ENCODE results near the gene AMDHD2. TPM values are rescaled to one million over a fixed set of nuclear protein-coding genes. Genes with fewer than 3 reads are reported as not detected.

The AMDHD2 gene
- total and polyA plus RNA-seq, 4 donors, result 7.5 to 25.3 (median 15.7) TPM

- no peaks in the 10 kb centered on the region for H3K9me3 ChIP-seq (ENCODE audit: control insufficient read depth in 4 of 4, low read length in 3 of 4)
- peaks cover 0 to 12% (median 2%) of the 10 kb centered on the region in 4 donors for H3K36me3 ChIP-seq (ENCODE audit: control insufficient read depth in 4 of 4, insufficient read depth in 3 of 4, low read depth in 1 of 4, low read length in 3 of 4)
- no peak overlapping the region for H3K27ac ChIP-seq (ENCODE audit: low read depth in 1 of 2, low read length in 2 of 2)
- 84% methylated on average over 6 of the region's 6 CpGs for WGBS
- no peaks in the 10 kb centered on the region for H3K27me3 ChIP-seq (ENCODE audit: control insufficient read depth in 4 of 4, insufficient read depth in 4 of 4, low read length in 3 of 4)
- TF ChIP-seq TAF1 (conservative IDR thresholded peaks at IDR 0.05), result no peak
- no peak for TF ChIP-seq GABPA (IDR thresholded peaks at IDR 0.05 in 1 of 2, conservative IDR thresholded peaks at IDR 0.05 in 1 of 2)
- TF ChIP-seq RXRA (IDR thresholded peaks at IDR 0.05), result no peak
- TF ChIP-seq MAX (IDR thresholded peaks at IDR 0.05), result no peak
- TF ChIP-seq REST (IDR thresholded peaks at IDR 0.05), result no peak
- no peak for TF ChIP-seq JUND (IDR thresholded peaks at IDR 0.05)
- no peak for TF ChIP-seq HNF4A (conservative IDR thresholded peaks at IDR 0.05)
- TF ChIP-seq SP1 (IDR thresholded peaks at IDR 0.05), result no peak
- TF ChIP-seq EGR1 (IDR thresholded peaks at IDR 0.05; ENCODE audit: low read depth in 2 of 2), result no peak
- no peak for TF ChIP-seq FOXA1 (IDR thresholded peaks at IDR 0.05)
- no peak for TF ChIP-seq FOXA2 (IDR thresholded peaks at IDR 0.05)
- TF ChIP-seq NR2F2 (IDR thresholded peaks at IDR 0.05), result no peak
- TF ChIP-seq ZBTB33 (IDR thresholded peaks at IDR 0.05), result no peak
- no peak for TF ChIP-seq YY1 (IDR thresholded peaks at IDR 0.05)
- no peak for TF ChIP-seq ATF3 (IDR thresholded peaks at IDR 0.05)
- TF ChIP-seq RAD21 (IDR thresholded peaks at IDR 0.05), result no peak
- H3K4me3 ChIP-seq (ENCODE audit: low read depth in 1 of 3, low read length in 3 of 3), result no peak overlapping the region
- DNase-seq (ENCODE audit: low spot score), result no peak
- no peak overlapping the region for H3K9ac ChIP-seq (ENCODE audit: low read depth in 1 of 2, low read length in 2 of 2)
- H3K4me1 ChIP-seq (ENCODE audit: control insufficient read depth in 4 of 4, insufficient read depth in 4 of 4, low read length in 3 of 4), result peaks cover 11 to 26% (median 19%) of the 10 kb centered on the region in 4 donors
These were observed 26.6 kb upstream of the AMDHD2 start for GRCh38 chr16:2493605-2494004.

- DNase-seq (ENCODE audit: low spot score), result no peak
- H3K27ac ChIP-seq (ENCODE audit: low read depth in 1 of 2, low read length in 2 of 2), result no peak overlapping the region
- no peaks in the 10 kb centered on the region for H3K27me3 ChIP-seq (ENCODE audit: control insufficient read depth in 4 of 4, insufficient read depth in 4 of 4, low read length in 3 of 4)
- H3K4me1 ChIP-seq (ENCODE audit: control insufficient read depth in 4 of 4, insufficient read depth in 4 of 4, low read length in 3 of 4), result peaks cover 15 to 33% (median 26%) of the 10 kb centered on the region in 4 donors
- 97% methylated on average over 5 of the region's 5 CpGs for WGBS
- H3K36me3 ChIP-seq (ENCODE audit: control insufficient read depth in 4 of 4, insufficient read depth in 3 of 4, low read depth in 1 of 4, low read length in 3 of 4), result peaks cover 0 to 12% (median 2%) of the 10 kb centered on the region in 4 donors
- no peaks in the 10 kb centered on the region for H3K9me3 ChIP-seq (ENCODE audit: control insufficient read depth in 4 of 4, low read length in 3 of 4)
- H3K4me3 ChIP-seq (ENCODE audit: low read depth in 1 of 3, low read length in 3 of 3), result no peak overlapping the region
- TF ChIP-seq EGR1 (IDR thresholded peaks at IDR 0.05; ENCODE audit: low read depth in 2 of 2) (no peak), CTCF (IDR thresholded peaks at IDR 0.05; ENCODE audit: low read depth, low read length, missing input control) (no peak), MAX (IDR thresholded peaks at IDR 0.05) (no peak), GABPA (IDR thresholded peaks at IDR 0.05 in 1 of 2, conservative IDR thresholded peaks at IDR 0.05 in 1 of 2) (no peak), JUND (IDR thresholded peaks at IDR 0.05) (no peak), RXRA (IDR thresholded peaks at IDR 0.05) (no peak), RAD21 (IDR thresholded peaks at IDR 0.05) (no peak), HNF4G (IDR thresholded peaks at IDR 0.05) (no peak), ZBTB33 (IDR thresholded peaks at IDR 0.05) (no peak), YY1 (IDR thresholded peaks at IDR 0.05) (no peak), FOXA1 (IDR thresholded peaks at IDR 0.05) (no peak)
- no peak overlapping the region for H3K9ac ChIP-seq (ENCODE audit: low read depth in 1 of 2, low read length in 2 of 2)
These were observed 25.6 kb upstream of the AMDHD2 start for GRCh38 chr16:2494616-2495015.

Measured in liver (tissue), 9 donors.